RWPE2 (cell line): Measurements from ENCODE around the gene CRTAC1.

Experiments
- ATAC-seq: fragments of 200-7000 bp; cut with Tn5 transposase; 3 replicates; pipeline ENCODE4 v1.9.1; 2021; ENCODE audit warnings: low read depth
- DNase-seq: peaks from one replicate; pipeline ENCODE4 v3.0.0-alpha.2; 2020; ENCODE audit warnings: low spot score
- H3K27ac ChIP-seq: fragments of 450-650 bp; 2 replicates; pipeline ENCODE4 v1.5.1; 2017; ENCODE audit warnings: mild to moderate bottlenecking; ENCODE audit not compliant: poor library complexity, severe bottlenecking
- H3K27me3 ChIP-seq: fragments of 250-450 bp; sonication (Bioruptor Pico); 2 replicates; pipeline ENCODE4 v1.5.1; 2021; ENCODE audit warnings: mild to moderate bottlenecking, moderate library complexity; ENCODE audit not compliant: insufficient read depth, poor library complexity, severe bottlenecking
- H3K36me3 ChIP-seq: fragments of 250-450 bp; sonication (Bioruptor Pico); 2 replicates; pipeline ENCODE4 v1.5.1; 2020; ENCODE audit warnings: low read depth, mild to moderate bottlenecking, moderate library complexity
- H3K4me1 ChIP-seq: fragments of 250-450 bp; sonication (Bioruptor Pico); 2 replicates; pipeline ENCODE4 v1.5.1; 2021; ENCODE audit warnings: mild to moderate bottlenecking, moderate library complexity; ENCODE audit not compliant: insufficient read depth, poor library complexity, severe bottlenecking
- H3K4me3 ChIP-seq: fragments of 250-450 bp; sonication (Bioruptor Pico); 2 replicates; pipeline ENCODE4 v1.5.1; 2021; ENCODE audit warnings: mild to moderate bottlenecking, moderate library complexity; ENCODE audit not compliant: severe bottlenecking
- H3K9me3 ChIP-seq: fragments of 250-450 bp; sonication (Bioruptor Pico); 2 replicates; pipeline ENCODE4 v1.5.1; 2021; ENCODE audit warnings: mild to moderate bottlenecking, moderate library complexity; ENCODE audit not compliant: severe bottlenecking
- CTCF ChIP-seq: fragments of 450-650 bp; IDR thresholded peaks from one replicate; pipeline ENCODE4 v1.5.1; 2017; ENCODE audit warnings: mild to moderate bottlenecking, moderate library complexity; ENCODE audit not compliant: poor library complexity, severe bottlenecking

The CRTAC1 gene

GRCh38 chr10:97913193-97913592 is 117.2 kb downstream of the CRTAC1 start:
- Histone ChIP-seq H3K9me3 (no peaks in the 10 kb centered on the region), H3K4me1 (no peaks in the 10 kb centered on the region), H3K27me3 (peaks cover 32% of the 10 kb centered on the region), H3K27ac (no peak overlapping the region), H3K4me3 (no peak overlapping the region), H3K36me3 (no peaks in the 10 kb centered on the region)
- no peak for ATAC-seq
- no peak for DNase-seq
- no peak for TF ChIP-seq CTCF

GRCh38 chr10:97911217-97911616 is 119.2 kb downstream of the CRTAC1 start:
- Histone ChIP-seq H3K9me3 (no peaks in the 10 kb centered on the region), H3K27ac (no peak overlapping the region), H3K4me1 (no peaks in the 10 kb centered on the region), H3K36me3 (no peaks in the 10 kb centered on the region), H3K4me3 (no peak overlapping the region), H3K27me3 (peaks cover 23% of the 10 kb centered on the region)
- DNase-seq (no peak), ATAC-seq (no peak)
- no peak for TF ChIP-seq CTCF

DNA sequence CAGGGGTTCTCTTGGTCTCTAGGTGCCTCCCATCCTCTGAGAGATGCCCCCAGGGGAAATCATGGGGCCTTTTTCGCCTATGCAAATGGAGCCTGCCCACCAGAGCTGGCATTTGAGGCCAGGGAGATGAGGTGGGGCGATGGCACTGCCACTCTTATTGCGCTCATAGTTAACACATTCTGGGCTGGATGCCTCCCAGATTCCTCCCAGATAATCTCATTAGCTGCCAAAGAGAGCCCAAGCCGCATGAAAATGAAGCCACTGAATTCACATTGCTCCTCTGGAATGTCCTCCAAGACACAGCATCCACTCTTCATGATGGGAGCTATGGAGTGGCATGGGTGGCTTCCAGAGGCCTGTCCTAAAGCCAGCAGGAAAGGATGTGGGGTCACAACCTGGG is 119.8 kb downstream of the CRTAC1 start:
- H3K36me3 ChIP-seq: no peaks in the 10 kb centered on the region
- DNase-seq (no peak), ATAC-seq (no peak)
- TF ChIP-seq CTCF: no peak
- no peaks in the 10 kb centered on the region for H3K9me3 ChIP-seq
- peaks cover 17% of the 10 kb centered on the region for H3K27me3 ChIP-seq
- H3K4me3 ChIP-seq: no peak overlapping the region
- H3K27ac ChIP-seq: no peak overlapping the region
- no peaks in the 10 kb centered on the region for H3K4me1 ChIP-seq

GRCh38 chr10:97907830-97908229 is 122.6 kb downstream of the CRTAC1 start:
- H3K27me3 ChIP-seq: peaks cover 10% of the 10 kb centered on the region
- no peak for TF ChIP-seq CTCF

DNA sequence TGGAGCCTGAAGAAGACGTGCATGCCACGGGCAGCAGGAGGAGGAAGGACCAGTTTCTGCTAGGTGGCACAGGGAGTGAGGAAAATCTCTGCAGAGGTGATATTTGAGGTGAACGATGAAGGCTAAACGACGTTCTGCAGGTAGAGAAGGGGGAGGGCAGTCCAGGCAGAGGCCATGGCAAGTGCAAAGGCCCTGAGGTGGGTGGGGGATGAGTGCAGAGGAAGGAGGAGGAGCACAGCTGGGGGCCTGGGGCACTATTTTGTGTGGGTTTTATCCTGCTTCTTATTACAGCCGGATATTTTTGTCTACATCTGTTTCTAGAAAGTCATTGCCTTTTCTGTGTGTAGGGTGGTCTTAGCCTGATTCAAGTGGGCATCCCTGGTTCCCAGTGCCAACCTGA is 123.2 kb downstream of the CRTAC1 start:
- no peaks in the 10 kb centered on the region for H3K36me3 ChIP-seq
- DNase-seq (no peak), ATAC-seq (no peak)
- TF ChIP-seq CTCF: no peak
- peaks cover 10% of the 10 kb centered on the region for H3K27me3 ChIP-seq
- no peak overlapping the region for H3K4me3 ChIP-seq
- H3K27ac ChIP-seq: no peak overlapping the region
- no peaks in the 10 kb centered on the region for H3K4me1 ChIP-seq
- no peaks in the 10 kb centered on the region for H3K9me3 ChIP-seq

More at GRCh38 chr10:97907830-97908229, 122.6 kb downstream of the CRTAC1 start:
- DNase-seq (no peak), ATAC-seq (no peak)
- Histone ChIP-seq H3K36me3 (no peaks in the 10 kb centered on the region), H3K4me1 (no peaks in the 10 kb centered on the region), H3K4me3 (no peak overlapping the region), H3K9me3 (no peaks in the 10 kb centered on the region), H3K27ac (no peak overlapping the region)
